ENCODE data around the gene NEK7. TPM values are rescaled to one million over a fixed set of nuclear protein-coding genes. Genes with fewer than 3 reads are reported as not detected.

Gene NEK7
- total and polyA plus RNA-seq, 10 donors: 16.9 to 120 (median 73.2) TPM

- no peak overlapping the region for H3K4me3 ChIP-seq
- peaks cover 0 to 100% (median 65%) of the 10 kb centered on the region in 6 donors for H3K4me1 ChIP-seq
- DNase-seq: no peak
- WGBS, 5 donors: 7 to 18% (median 12%) methylated on average over 2 of the region's 2 CpGs
- TF ChIP-seq POLR2A (IDR thresholded peaks at IDR 0.05): no peak
- no peak for TF ChIP-seq POLR2AphosphoS5 (IDR thresholded peaks at IDR 0.05)
- TF ChIP-seq, protein P1, sequence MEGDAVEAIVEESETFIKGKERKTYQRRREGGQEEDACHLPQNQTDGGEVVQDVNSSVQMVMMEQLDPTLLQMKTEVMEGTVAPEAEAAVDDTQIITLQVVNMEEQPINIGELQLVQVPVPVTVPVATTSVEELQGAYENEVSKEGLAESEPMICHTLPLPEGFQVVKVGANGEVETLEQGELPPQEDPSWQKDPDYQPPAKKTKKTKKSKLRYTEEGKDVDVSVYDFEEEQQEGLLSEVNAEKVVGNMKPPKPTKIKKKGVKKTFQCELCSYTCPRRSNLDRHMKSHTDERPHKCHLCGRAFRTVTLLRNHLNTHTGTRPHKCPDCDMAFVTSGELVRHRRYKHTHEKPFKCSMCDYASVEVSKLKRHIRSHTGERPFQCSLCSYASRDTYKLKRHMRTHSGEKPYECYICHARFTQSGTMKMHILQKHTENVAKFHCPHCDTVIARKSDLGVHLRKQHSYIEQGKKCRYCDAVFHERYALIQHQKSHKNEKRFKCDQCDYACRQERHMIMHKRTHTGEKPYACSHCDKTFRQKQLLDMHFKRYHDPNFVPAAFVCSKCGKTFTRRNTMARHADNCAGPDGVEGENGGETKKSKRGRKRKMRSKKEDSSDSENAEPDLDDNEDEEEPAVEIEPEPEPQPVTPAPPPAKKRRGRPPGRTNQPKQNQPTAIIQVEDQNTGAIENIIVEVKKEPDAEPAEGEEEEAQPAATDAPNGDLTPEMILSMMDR (IDR thresholded peaks at IDR 0.05 in 8 of 11, conservative IDR thresholded peaks at IDR 0.05 in 3 of 11): no peak
- H3K9me3 ChIP-seq: no peaks in the 10 kb centered on the region
- no peaks in the 10 kb centered on the region for H3K36me3 ChIP-seq
- H3K27me3 ChIP-seq (replicated peaks in 1 of 7): no peaks in the 10 kb centered on the region
- H3K27ac ChIP-seq: peak overlapping the region in 6 of 8 donors; percentile 5 to 41 (median 13)
- intact Hi-C loops (cut with DNase I; ENCODE audit: low total_unique reads): no loop called here
Observed at GRCh38 chr1:198179556-198179981, 22.8 kb downstream of the NEK7 start.

DNA sequence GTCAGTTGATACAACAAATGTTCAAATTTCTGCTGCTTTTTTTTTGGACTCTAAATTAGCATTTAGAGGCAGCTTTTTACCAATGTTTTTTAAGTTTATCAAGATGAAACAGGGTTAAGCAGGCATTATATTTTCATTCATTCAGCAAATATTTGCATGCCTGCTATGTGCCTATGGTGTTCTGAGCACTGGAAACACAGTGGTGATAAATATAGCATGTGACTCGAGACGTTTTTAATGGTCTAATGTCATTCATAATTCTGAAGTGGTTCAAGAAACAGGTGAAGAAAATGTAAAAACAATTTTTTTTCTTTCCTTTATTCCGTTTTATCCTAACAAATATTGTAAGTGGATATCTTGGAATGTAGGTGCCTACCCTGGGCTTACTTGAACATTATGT, 26.8 kb downstream of the NEK7 start:
- WGBS, 5 donors: 83 to 87% (median 84%) methylated on average over 3 of the region's 3 CpGs
- H3K4me3 ChIP-seq: no peak overlapping the region
- TF ChIP-seq, protein P1 (IDR thresholded peaks at IDR 0.05 in 8 of 11, conservative IDR thresholded peaks at IDR 0.05 in 3 of 11): no peak
- TF ChIP-seq POLR2A (IDR thresholded peaks at IDR 0.05): no peak
- no peak for TF ChIP-seq POLR2AphosphoS5 (IDR thresholded peaks at IDR 0.05)
- H3K4me1 ChIP-seq: peaks cover 25 to 100% (median 74%) of the 10 kb centered on the region in 6 donors
- no peaks in the 10 kb centered on the region for H3K27me3 ChIP-seq (replicated peaks in 1 of 7)
- no peaks in the 10 kb centered on the region for H3K36me3 ChIP-seq
- H3K27ac ChIP-seq: no peak overlapping the region
- intact Hi-C loops (cut with DNase I; ENCODE audit: low total_unique reads): no loop called here
- no peaks in the 10 kb centered on the region for H3K9me3 ChIP-seq
- DNase-seq: no peak

DNA sequence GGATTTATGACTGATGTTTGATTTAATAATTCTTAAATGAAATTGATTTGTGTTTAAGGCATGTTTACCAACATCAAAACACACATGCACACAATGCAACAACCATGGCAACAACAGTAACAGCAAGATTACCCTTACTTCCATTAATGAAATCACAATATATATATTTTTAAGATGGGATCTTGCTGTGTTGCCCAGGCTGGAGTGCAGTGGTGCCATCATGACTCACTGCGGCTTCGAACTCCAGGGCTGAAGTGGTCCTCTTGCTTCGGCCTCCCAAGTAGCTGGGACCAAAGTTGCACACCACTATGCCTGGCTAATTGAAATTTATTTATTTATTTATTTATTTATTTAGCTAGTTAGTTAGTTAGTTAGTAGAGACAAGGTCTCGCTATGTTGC, 27.7 kb downstream of the NEK7 start:
- H3K9me3 ChIP-seq: no peaks in the 10 kb centered on the region

GRCh38 chr1:198185146-198185545, 28.3 kb downstream of the NEK7 start:
- H3K4me1 ChIP-seq: peaks cover 26 to 100% (median 72%) of the 10 kb centered on the region in 6 donors
- H3K27me3 ChIP-seq (replicated peaks in 1 of 7): no peaks in the 10 kb centered on the region
- no peaks in the 10 kb centered on the region for H3K9me3 ChIP-seq
- DNase-seq: no peak
- 70 to 79% (median 76%) methylated on average over 3 of the region's 3 CpGs for WGBS, 5 donors
- peak overlapping the region in 4 of 8 donors; percentile 2 to 67 (median 20) for H3K27ac ChIP-seq
- no peak for TF ChIP-seq POLR2A (IDR thresholded peaks at IDR 0.05)
- TF ChIP-seq, protein P1 (IDR thresholded peaks at IDR 0.05 in 8 of 11, conservative IDR thresholded peaks at IDR 0.05 in 3 of 11): no peak
- TF ChIP-seq POLR2AphosphoS5 (IDR thresholded peaks at IDR 0.05): no peak
- intact Hi-C loops (cut with DNase I; ENCODE audit: low total_unique reads): no loop called here
- H3K4me3 ChIP-seq: no peak overlapping the region
- H3K36me3 ChIP-seq: no peaks in the 10 kb centered on the region

More for the DNA sequence above, 27.7 kb downstream of the NEK7 start:
- Histone ChIP-seq H3K36me3 (no peaks in the 10 kb centered on the region), H3K27ac (no peak overlapping the region), H3K27me3 (replicated peaks in 1 of 7) (no peaks in the 10 kb centered on the region), H3K4me3 (no peak overlapping the region), H3K4me1 (peaks cover 26 to 100% (median 71%) of the 10 kb centered on the region in 6 donors)
- TF ChIP-seq, protein P1 (IDR thresholded peaks at IDR 0.05 in 8 of 11, conservative IDR thresholded peaks at IDR 0.05 in 3 of 11): no peak
- TF ChIP-seq POLR2AphosphoS5 (IDR thresholded peaks at IDR 0.05): no peak
- 97 to 100% (median 98%) methylated on average over 4 of the region's 4 CpGs for WGBS, 5 donors
- no peak for DNase-seq
- intact Hi-C loops (cut with DNase I; ENCODE audit: low total_unique reads): no loop called here

Measured in spleen (tissue), 11 donors.